NCI-H2081 (cell line): ENCODE results near the gene FRMD1.

Source experiments
- DNase-seq, 2 experiments: peaks; one replicate each; lab custom pipeline; 2025; lab: John Stamatoyannopoulos, UW

The FRMD1 gene

DNA sequence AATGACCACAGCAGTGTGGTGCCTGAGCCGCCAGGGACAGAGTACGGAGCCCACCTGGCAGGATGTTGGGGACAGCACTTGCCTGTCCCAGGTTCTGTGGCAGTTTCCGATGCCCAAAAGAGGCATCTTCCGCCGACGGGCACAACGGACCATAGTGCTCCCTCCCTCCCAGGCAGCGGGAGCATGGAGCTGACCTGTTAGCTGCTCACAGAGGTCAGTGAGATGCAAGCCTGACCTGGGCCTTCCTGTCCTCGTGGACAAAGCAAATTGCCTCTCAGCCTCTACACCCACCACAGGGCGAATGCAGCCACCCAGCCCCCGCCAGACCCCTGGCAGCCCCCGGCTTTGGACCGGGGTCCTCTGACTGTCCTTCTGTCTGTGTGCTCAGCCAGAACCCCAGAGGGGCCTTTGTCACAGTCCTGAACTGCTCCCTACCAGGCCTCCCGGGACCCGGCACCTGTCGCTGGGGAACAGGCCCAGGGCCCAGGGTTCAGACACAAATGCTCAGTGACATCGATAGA lies 16.2 kb upstream of the FRMD1 start:
- DNase-seq: no peak

DNA sequence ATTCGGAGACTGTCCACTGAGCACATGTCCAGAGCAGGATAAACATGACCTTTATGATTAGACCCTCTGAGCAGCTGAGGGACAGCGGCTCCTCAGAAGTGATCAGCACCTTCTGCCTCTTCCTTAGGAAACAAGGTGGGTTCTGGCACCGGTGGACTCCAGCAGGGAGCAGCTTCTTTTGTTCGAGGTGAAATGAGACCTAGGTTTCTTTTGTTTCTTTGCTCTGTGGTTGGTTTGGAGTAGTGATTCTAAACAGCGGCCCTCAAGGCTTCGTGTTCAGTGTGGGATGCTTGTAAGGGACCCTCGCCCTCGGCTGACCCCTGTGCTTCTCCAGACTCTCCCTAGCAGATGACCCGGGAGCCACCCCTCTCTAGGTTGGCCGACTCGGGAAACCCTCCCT lies 14.6 kb upstream of the FRMD1 start:
- no peak for DNase-seq

DNA sequence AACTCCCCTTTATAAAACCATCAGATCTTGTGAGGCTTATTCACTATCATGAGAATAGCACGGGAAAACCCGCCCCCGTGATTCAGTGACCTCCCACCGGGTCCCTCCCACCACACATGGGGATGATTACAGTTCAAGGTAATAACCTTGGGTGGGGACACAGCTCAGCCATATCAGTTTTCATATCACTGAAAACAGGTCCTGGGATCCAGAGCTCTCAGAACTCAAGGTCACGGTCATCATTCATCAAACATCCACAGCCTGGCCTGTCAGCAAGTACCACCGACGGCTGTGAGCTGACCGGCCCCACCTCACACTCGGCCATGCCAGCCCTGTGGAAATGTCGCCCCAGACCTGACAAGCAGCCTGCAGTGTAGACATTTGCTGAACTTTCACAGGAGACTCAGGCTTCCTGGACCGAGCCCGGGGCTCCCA lies 14.1 kb upstream of the FRMD1 start:
- no peak for DNase-seq

DNA sequence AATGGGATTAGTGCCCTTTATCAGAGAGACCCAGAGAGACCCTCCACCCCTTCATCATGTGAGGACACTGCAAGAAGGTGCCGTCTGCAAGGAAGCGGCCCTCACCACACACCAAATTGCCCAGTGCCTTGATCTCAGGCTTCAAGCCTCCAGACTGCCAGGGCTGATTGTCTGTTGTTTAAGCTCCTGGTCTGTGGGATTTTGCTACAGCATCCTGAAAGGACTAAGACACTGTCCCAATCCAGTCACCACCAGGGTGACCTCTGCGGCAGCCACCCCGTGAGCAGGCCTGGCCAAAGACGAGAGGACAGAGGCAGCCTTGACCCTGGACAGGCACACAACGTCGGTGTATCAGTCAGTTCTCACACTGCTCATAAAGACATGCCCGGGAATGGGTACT lies 13.5 kb upstream of the FRMD1 start:
- no peak for DNase-seq

DNA sequence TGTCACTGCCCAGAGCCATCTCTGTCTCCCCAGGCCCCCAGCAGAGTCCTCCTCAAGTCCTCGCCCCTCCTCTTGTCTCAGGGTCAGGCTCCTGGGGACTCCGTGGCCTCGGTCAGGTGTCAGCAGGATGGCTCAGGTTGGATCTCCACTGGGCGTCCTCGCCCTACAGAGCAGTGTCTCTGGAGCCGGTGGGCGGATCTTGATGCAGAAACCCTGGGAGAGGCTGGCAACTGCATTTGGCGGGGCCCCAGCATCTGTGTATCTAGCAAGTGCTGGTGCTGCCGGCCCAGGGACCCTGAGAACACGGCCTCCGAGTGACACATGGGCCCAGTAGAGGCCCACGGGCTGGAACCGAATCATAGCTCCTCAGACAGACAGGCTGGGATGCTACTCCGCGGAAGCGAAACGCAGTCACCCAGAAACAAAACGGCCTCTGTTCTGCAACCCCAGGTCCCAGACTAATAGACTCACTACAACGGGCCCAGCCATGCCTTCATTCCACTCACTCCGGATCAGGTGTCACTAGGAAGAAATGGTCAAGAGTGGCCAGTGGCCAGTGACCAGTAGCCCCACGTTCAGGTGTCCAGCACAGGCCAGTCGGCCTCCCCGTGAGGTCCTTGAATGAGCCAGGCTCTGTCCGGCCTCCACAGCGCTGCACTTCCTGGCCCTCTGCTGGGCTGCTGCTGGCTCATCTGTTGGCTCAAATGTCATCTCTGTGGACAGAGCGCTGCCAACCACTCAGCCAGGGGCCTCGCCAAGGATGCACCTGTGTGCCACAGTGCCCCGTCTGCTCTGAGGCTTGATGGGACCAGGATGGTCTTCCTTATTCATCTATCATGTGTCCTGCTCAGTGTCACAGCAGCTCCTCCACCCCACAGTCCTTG lies 12.6 kb upstream of the FRMD1 start:
- DNase-seq: no peak

DNA sequence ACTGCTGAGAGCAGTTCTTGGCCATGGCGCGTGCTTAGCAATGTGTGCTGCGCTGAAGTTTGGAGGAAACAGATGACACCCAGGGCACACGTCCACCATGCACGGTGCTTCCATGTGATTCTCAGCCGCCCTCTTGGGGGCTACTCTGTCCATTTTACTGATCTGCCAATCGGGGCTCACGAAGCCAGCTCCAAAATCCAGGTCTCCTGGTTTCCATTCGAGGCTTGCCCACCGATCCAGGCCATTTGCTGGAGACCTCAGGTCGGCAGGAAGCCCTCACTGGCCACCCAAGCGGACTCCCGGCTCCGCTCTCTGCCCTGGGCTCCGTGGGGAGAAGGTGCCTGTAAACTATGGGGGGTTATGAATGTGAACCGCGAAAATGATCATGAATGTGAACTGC lies 11.7 kb upstream of the FRMD1 start:
- DNase-seq: no peak

DNA sequence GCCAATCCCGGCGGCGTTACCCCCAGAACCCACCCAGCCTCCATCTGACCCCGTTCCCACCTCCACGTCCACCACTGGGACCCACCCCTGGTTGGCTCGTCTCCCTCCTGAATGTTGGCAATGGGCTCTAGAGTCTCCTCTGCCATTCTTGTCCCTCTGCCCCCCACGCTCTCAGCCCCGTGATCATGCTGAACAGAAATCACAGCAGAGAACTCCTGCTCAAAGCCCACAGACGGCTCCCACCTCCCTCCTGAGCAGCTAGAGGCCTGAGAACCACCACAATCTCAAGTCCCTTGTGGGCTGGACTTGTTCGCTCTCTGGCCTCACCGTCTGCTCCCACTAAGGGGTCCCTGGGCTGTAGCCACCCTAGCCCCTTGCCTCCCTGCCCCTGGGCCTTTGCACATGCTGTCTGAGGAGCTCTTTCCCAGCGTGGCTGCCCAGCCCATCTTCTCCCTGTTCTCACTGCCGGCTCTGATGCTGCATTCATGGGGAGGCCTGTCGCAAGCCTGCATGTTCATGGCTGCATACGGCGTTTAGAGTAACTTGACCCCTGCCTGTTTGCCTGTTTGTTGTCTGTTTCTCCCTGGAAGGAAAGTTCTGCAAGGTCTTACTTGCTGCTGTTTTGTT lies 11.2 kb upstream of the FRMD1 start:
- no peak for DNase-seq

DNA sequence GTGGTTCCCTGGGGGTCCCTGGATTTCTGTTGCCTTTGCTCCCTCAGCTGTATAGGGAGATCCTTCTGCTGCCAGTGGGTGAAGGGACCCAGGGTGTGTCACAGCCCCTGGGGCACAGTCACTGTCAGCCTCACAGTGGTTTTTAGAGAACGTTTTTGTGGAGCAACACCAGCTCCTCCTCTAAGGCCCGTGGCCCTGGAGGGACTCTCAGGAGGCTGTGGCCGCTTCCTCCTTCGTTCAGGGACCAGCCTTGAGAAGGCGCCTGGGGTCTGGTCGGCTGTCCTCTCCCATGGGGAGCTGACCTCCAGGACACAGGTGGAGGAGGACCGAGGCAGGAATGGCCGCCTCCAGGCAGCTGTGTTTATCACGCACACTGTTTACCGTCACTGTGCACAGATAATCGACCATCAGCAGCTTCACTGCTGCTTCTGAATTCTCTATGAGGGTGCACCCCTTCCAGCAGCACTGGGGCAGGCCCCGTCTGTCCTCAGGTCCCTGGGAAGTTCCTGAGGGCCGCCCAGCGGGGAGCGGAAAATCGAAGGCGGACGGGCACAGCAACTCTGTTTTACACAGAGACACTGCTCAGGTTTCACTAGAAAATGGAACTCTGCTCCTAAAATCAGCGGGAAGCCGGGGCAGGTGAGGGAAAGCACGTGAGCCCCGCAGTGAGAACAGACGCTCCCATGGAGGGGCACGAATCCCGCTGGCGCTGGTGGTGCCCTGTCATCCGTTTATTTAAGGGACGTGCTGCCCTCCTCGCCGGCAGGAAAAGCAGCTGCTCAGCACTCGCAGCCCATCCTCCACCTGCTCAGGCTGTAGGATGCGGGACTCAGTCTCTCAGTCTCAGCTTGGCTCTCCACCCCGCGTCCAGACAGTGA lies 10.4 kb upstream of the FRMD1 start:
- DNase-seq: peak; percentile 42 to 85

DNA sequence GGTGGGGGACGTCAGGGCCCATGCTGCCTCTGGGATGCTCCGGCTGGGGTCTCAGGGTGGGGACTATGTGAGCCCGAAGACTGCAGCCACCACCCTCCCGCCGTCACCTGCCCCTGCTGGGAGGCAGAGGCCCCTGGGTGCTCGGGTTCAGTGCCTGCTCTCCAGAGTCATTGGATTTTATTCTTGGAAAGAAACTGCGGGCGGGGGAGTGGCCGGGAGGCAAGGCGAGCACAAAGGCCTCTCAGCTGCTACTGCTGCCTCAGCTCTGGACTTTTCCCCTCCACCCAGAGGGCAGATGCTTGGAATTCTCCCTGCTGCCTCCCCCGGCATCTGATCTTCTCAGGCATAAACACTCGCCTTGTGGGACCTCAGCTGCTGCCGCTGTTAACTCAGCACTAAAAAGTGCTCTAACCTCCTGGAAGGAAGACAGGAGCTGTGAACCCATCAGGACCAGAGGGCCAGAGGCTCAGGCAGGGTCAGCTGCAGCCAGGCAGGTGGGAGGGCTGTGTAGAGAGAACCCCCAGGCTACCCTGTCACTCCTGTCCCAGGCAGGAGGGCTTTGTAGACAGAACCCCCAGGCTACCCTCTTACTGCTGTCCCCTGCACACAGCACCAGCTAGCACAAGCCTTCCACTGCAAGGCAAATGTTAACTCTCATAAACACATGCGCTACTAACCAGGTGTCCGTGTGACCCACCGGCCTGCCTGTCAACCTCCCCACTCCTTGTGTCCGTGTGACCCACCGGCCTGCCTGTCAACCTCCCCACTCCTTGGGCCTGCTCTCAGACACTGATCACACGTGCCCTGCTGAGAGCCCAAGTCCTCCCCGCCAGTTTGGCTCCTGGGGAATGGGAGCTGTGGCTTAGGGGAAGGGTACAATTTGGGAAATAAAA lies 9.4 kb upstream of the FRMD1 start:
- no peak for DNase-seq

DNA sequence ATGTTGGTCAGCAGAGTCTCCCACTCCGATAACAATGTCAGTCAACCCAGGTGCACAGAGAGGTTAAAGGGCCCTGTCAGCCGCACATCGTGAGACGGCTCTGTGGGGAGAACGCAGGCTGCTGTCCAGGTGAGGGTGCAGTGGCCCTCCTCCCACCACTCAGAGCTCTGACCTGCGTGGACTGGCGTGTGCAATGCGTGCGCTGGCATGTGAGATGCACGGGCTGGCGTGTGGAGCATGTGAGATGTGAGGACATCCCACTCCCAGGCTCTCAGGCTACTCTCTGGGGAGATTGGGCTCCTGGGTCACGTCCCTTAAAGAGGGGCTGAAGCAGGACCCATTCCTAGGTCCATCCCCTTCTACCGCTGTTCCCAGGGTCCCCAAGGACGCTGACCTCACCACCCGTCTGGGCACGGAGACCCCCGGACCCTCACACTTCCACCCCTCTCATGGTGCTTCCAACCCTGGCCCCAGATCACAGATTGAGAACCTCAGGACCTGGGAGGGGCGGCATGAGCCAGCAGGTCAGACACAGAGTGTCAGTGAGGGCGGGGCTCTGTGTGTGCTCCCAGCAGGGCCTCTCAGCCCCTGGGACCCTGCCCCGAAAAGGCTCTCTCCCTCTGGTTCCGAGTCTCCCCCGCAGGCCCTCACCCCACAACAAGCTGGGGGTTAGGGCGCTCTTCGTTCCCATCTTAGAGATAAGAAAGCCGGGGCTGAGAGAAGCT lies 8.6 kb upstream of the FRMD1 start:
- no peak for DNase-seq

DNA sequence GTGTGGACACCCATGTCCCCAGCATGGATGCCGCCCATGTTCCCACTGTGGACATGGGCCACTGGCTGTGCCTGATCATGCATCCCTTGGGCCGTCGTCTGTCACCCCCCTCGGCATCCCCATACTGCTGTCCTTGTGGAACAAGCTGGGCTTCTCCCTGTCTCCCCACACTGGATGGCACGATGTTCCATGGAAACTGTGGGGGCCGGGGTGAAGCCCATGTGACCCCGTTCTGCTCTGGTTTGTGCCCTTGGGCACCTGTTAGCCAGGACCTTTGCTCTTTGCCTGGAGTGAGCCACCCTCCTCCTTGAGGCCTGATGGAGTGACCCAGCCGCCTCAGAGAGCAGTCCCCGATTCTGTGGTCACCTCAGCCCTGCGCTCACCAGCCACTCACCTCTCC lies 7.6 kb upstream of the FRMD1 start:
- no peak for DNase-seq

DNA sequence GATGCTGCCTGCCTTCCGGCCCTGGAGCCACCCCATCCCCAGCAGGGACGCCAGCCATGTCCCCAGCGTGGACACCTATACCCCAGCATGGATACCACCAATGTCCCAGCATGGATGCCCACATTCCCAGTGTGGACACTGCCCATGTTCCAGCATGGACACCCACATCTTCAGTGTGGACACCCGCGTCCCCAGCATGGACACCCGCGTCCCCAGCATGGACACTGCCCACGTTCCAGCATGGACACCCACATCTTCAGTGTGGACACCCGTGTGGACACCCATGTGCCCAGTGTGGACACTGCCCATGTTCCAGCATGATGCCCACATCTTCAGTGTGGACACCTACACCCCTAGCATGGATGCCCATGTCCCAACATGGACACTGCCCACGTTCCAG lies 7.1 kb upstream of the FRMD1 start:
- DNase-seq: no peak

DNA sequence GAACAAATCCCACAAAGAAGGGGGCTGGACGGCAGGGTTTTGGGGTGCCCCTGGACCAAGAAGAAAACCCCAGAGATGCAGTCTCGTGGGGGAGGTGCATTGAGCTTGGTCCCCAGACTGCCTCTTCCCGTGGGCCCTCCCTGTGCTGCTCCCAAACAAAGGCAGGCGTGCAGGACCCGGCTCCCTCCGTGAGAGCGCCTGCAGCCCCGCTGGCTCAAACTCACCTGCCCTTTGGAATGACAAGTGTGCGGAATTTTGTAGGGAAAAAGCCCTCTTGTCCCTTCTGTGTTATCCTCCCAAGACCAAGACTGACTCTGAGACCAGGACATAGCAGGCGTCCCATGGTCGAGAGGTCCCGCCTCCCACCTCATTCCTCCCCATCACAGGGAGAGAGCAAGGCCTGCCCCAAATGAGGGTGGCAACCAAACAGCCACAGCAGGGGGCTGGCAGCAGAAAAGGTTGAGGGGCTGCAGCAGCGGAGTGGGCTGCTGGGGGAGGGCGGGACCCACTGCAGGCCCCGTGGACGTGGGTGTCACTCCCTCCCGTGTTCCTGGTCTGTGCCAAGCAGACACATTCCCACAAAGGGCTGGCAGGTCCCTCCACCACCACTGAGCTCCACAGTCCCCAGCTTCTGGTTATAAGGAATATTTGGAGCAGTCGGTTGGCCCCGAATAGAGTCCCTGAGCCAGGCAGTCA lies 5.6 kb upstream of the FRMD1 start:
- DNase-seq: no peak

DNA sequence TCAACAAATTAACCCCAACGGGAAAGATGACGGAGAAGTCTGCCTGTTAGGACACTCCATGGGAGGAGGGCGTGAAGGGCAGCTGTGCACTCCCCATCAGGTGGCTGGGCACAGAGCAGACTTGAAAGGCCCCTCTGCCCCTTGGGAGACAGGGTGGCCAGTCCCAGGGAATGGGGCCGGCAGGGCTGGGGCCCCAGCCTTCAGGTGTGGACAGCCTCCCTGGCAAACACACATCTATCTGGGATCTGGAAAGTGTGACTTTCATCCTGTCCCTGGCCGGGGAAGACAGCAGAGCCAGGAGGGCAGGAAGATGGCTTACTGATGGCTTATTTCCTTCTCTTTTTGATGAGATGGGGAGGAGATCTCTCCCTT lies 4.5 kb upstream of the FRMD1 start:
- DNase-seq: no peak

DNA sequence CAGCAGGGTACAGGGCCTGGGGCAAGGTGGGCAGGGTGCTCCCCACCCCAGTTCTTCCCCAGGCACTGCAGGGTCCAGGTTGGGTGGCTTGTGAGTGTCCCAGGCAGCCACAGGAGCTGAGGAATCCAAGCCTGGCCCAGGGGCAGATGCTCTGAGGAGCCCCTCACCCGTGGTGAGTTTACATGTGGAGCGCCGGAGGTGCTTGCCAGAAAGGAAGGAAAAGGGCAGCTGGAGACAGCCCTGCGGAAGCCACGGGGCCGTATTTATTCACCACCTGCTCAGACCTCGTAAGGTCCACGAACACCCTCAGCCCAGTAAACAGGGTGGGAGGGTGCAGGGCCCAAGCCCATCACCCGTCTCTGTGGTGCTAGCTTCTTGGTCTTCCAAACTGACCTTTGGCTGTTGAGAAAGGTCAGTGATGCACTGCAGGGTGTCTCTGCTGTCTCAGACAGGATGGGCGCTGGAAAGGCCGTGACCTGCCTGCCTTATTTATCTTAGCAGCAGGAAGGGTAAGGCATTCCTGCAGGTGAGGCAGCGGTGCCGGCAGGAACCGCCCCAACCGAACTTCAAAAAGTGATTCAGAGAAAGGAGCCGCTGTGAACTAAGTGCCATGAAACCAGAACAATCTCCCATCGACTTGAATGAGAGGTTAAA lies 4.0 kb upstream of the FRMD1 start:
- DNase-seq: no peak

DNA sequence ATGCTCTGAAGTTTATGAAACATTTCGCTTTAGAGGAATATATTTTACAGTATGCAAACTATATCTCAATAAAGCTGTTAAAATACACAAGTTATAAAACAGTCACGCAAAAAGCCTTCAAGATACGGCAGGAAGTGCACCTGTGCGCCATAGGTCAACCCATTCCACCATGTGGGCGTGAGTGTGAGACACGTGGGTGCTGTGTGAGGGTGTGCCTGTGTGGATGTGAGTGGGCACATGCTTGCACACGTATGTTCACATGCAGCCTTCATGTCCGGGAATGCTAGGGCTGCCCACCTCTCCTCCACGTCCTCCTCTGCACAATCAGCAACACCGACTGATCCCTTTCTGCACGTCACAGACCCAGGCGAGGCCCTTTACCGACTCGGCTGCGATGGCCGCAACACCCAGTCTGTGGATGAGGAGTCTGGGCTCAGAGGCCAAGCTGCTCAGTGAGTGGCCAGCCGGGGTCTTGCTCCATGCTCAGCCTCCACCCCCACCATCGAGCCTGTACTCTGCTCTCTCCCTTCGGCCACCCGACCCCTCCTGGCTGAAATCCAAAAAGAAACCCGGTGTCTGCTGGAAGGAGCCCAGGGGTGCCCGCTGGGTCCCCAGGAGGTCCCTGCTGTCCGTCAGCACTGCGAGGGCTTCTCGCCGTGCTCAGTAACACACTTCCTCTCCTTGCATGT lies 3.0 kb upstream of the FRMD1 start:
- no peak for DNase-seq

DNA sequence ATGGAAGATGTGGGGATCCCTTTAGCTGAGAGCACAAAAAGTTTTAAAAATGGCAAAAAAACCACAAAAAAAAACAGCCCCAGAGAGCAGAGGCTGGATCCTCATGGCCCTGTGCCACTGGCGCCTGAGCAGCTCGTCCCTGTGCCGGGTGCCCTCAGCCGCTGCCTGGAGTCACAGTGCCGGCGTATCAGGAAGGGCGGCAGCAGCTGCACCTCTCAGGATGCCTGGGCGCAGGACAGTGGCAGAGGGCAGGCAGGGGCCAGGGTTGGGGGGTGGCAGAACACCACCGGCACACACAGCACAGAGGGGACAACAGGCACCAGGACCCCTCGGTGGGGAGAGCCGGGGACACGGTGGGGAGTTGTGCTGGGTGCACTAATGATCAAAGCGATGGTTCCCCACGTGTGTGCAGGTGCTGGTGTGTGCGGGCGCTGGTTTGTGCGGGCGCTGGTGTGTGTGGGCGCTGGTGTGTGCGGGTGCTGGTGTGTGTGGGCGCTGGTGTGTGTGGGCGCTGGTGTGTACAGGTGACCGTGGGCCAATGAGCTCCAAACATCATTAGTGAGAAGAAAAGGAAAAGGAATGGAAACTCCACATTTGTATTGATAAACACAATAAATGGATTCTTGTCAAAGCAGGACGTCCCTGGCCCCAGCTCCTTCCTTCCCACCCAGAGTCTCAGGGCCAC lies 1.5 kb upstream of the FRMD1 start:
- no peak for DNase-seq

DNA sequence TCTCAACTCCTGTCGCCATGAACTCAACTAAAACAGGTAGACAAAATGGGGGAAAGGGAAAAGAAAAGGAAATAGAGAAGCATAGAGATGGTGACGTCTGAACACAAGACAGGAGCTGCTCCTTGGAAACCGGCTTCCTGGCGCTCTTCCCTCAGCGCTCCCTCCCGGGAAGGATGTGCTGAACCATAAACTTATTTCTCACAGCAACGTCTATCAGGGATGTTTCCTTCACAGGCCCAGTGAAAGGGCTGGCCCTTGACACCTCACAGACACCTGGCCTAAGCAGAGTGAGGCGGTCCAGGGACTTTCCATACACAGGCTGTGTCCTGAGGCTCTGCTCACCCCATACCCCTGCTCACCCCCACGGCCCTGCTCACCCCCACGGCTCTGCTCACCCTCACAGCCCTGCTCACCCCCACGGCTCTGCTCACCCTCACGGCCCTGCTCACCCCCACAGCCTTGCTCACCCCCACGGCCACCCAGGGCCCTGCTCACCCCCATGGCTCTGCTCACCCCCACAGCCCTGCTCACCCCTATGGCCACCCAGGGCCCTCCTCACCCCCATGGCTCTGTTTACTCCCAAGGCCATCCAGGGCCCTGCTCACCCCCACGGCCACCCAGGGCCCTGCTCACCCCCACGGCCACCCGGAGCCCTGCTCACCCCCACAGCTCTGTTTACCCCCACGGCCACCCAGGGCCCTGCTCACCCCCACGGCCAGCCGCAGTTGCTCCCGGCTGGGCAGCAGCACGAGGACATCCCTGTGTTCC lies 653 bp downstream of the FRMD1 start:
- no peak for DNase-seq
